GM21786 (cell line): ENCODE data around the gene SERINC3.

ENCODE experiments used
- ATAC-seq: cut with Tn5 transposase; IDR thresholded peaks from one replicate; pipeline ENCODE4 v1.9.1; 2021; ENCODE audit not compliant: unreplicated experiment

The SERINC3 gene

GRCh38 chr20:44467289-44467883 is 54.5 kb downstream of the SERINC3 start:
- ATAC-seq = no peak

- no peak for ATAC-seq
These were observed 56.8 kb downstream of the SERINC3 start for GRCh38 chr20:44465001-44465560.

- ATAC-seq = no peak
These were observed 57.4 kb downstream of the SERINC3 start for GRCh38 chr20:44464514-44464913.

GRCh38 chr20:44463466-44463865 is 58.4 kb downstream of the SERINC3 start:
- ATAC-seq = no peak

GRCh38 chr20:44461803-44462174 is 60.1 kb downstream of the SERINC3 start:
- ATAC-seq = no peak

GRCh38 chr20:44461142-44461802 is 60.6 kb downstream of the SERINC3 start:
- no peak for ATAC-seq

GRCh38 chr20:44460795-44461141 is 61.1 kb downstream of the SERINC3 start:
- no peak for ATAC-seq

- no peak for ATAC-seq
These were observed 62.6 kb downstream of the SERINC3 start for GRCh38 chr20:44459271-44459670.

- no peak for ATAC-seq
These were observed 64.9 kb downstream of the SERINC3 start for GRCh38 chr20:44457016-44457415.

- ATAC-seq = no peak
These were observed 65.3 kb downstream of the SERINC3 start for GRCh38 chr20:44456611-44457010.

GRCh38 chr20:44455126-44455525 is 66.7 kb downstream of the SERINC3 start:
- no peak for ATAC-seq

GRCh38 chr20:44454306-44454963 is 67.4 kb downstream of the SERINC3 start:
- no peak for ATAC-seq

GRCh38 chr20:44450903-44451450 is 70.9 kb downstream of the SERINC3 start:
- no peak for ATAC-seq

GRCh38 chr20:44450281-44450889 is 71.5 kb downstream of the SERINC3 start:
- no peak for ATAC-seq

GRCh38 chr20:44449864-44450263 is 72.0 kb downstream of the SERINC3 start:
- no peak for ATAC-seq

- ATAC-seq = no peak
These were observed 72.9 kb downstream of the SERINC3 start for GRCh38 chr20:44448753-44449546.

- no peak for ATAC-seq
These were observed 73.9 kb downstream of the SERINC3 start for GRCh38 chr20:44447827-44448419.
